Stimulated activated naive B cell treated with anti-CD40 and anti-IgM and Interleukin-4, amounts not matched to agents 10 μg/mL and 1 μg/mL and 100 μg/mL, for 72 hours (primary cell): ENCODE results near the gene GRIP2.

ENCODE experiments used
- ATAC-seq, 2 donors: fragments of 150-1000 bp; cut with Tn5 transposase; replicated peaks; 2 replicates each; pipeline ENCODE4 v1.10.0; 2021; ENCODE audit warnings: moderate library complexity in 1 of 2
- DNase-seq: peaks from one replicate; pipeline ENCODE4 v3.0.0; 2021
- H3K27ac Mint-ChIP-seq: one replicate; pipeline ENCODE4 v1.8.0; 2022; ENCODE audit warnings: mild to moderate bottlenecking, mixed read lengths
- H3K27me3 Mint-ChIP-seq, 2 donors: one replicate each; pipeline ENCODE4 v1.8.0; 2022; ENCODE audit warnings: mixed read lengths in 2 of 2
- H3K36me3 Mint-ChIP-seq, 2 donors: one replicate each; pipeline ENCODE4 v1.8.0; 2022; ENCODE audit warnings: mixed read lengths in 2 of 2, mild to moderate bottlenecking in 1 of 2
- H3K4me1 Mint-ChIP-seq, 2 donors: one replicate each; pipeline ENCODE4 v1.8.0; 2022; ENCODE audit warnings: mixed read lengths in 2 of 2, mild to moderate bottlenecking in 1 of 2
- H3K4me3 Mint-ChIP-seq, 2 donors: one replicate each; pipeline ENCODE4 v1.8.0; 2022; ENCODE audit warnings: mild to moderate bottlenecking in 2 of 2, mixed read lengths in 2 of 2, moderate library complexity in 1 of 2
- H3K9me3 Mint-ChIP-seq, 2 donors: one replicate each; pipeline ENCODE4 v1.8.0; 2022; ENCODE audit warnings: mixed read lengths in 2 of 2, mild to moderate bottlenecking in 1 of 2

The GRIP2 gene

GRCh38 chr3:14539742-14540491, at the start of gene GRIP2:
Gene GRIP2 (minus strand): TSS chr3:14540342. CDS start chr3:14540308, 34 bp downstream.
- Mint-ChIP-seq H3K27me3 (no peaks in the 10 kb centered on the region), H3K36me3 (no peaks in the 10 kb centered on the region), H3K4me1 (no peaks in the 10 kb centered on the region), H3K4me3 (no peak within 1 kb of the TSS), H3K27ac (no peak within 1 kb of the TSS), H3K9me3 (no peaks in the 10 kb centered on the region)
- DNase-seq (no peak), ATAC-seq (no peak)

- Mint-ChIP-seq H3K9me3 (no peaks in the 10 kb centered on the region), H3K27ac (no peak overlapping the region), H3K4me1 (no peaks in the 10 kb centered on the region), H3K27me3 (peaks cover 38 to 48% of the 10 kb centered on the region in 2 donors), H3K4me3 (no peak overlapping the region), H3K36me3 (no peaks in the 10 kb centered on the region)
- DNase-seq (no peak), ATAC-seq (no peak)
Measured at GRCh38 chr3:14588425-14589112, 48.4 kb upstream of the GRIP2 start.

GRCh38 chr3:14587740-14588360, 47.7 kb upstream of the GRIP2 start:
- Mint-ChIP-seq H3K27ac (no peak overlapping the region), H3K9me3 (no peaks in the 10 kb centered on the region), H3K36me3 (no peaks in the 10 kb centered on the region), H3K4me3 (no peak overlapping the region), H3K27me3 (peaks cover 38 to 43% of the 10 kb centered on the region in 2 donors), H3K4me1 (no peaks in the 10 kb centered on the region)
- no peak for ATAC-seq
- no peak for DNase-seq

- ATAC-seq (no peak), DNase-seq (no peak)
- peaks cover 38 to 40% of the 10 kb centered on the region in 2 donors for H3K27me3 Mint-ChIP-seq
- no peaks in the 10 kb centered on the region for H3K4me1 Mint-ChIP-seq
- no peaks in the 10 kb centered on the region for H3K9me3 Mint-ChIP-seq
- H3K27ac Mint-ChIP-seq: no peak overlapping the region
- no peaks in the 10 kb centered on the region for H3K36me3 Mint-ChIP-seq
- no peak overlapping the region for H3K4me3 Mint-ChIP-seq
Measured at GRCh38 chr3:14586611-14587010, 46.5 kb upstream of the GRIP2 start.

- Mint-ChIP-seq H3K27me3 (peaks cover 24 to 33% of the 10 kb centered on the region in 2 donors), H3K4me3 (no peak overlapping the region), H3K9me3 (no peaks in the 10 kb centered on the region), H3K27ac (no peak overlapping the region), H3K4me1 (no peaks in the 10 kb centered on the region), H3K36me3 (no peaks in the 10 kb centered on the region)
- ATAC-seq (no peak), DNase-seq (no peak)
Measured at GRCh38 chr3:14583548-14584091, 43.5 kb upstream of the GRIP2 start.

GRCh38 chr3:14582045-14582410, 41.9 kb upstream of the GRIP2 start:
- no peak for ATAC-seq
- Mint-ChIP-seq H3K27ac (no peak overlapping the region), H3K36me3 (no peaks in the 10 kb centered on the region)

GRCh38 chr3:14581334-14582044, 41.3 kb upstream of the GRIP2 start:
- Mint-ChIP-seq H3K4me3 (no peak overlapping the region), H3K36me3 (no peaks in the 10 kb centered on the region), H3K9me3 (no peaks in the 10 kb centered on the region), H3K4me1 (no peaks in the 10 kb centered on the region), H3K27ac (no peak overlapping the region), H3K27me3 (peaks cover 19 to 35% of the 10 kb centered on the region in 2 donors)
- DNase-seq (no peak), ATAC-seq (no peak)

More at GRCh38 chr3:14582045-14582410, 41.9 kb upstream of the GRIP2 start:
- no peaks in the 10 kb centered on the region for H3K9me3 Mint-ChIP-seq
- DNase-seq: no peak
- H3K4me1 Mint-ChIP-seq: no peaks in the 10 kb centered on the region
- H3K27me3 Mint-ChIP-seq: peaks cover 19 to 35% of the 10 kb centered on the region in 2 donors
- H3K4me3 Mint-ChIP-seq: no peak overlapping the region

- H3K27me3 Mint-ChIP-seq: peaks cover 16 to 29% of the 10 kb centered on the region in 2 donors
Measured at GRCh38 chr3:14577897-14578296, 37.8 kb upstream of the GRIP2 start.

GRCh38 chr3:14576163-14576562, 36.0 kb upstream of the GRIP2 start:
- no peak for DNase-seq
- ATAC-seq: no peak
- Mint-ChIP-seq H3K27ac (no peak overlapping the region), H3K4me3 (no peak overlapping the region), H3K36me3 (no peaks in the 10 kb centered on the region), H3K9me3 (no peaks in the 10 kb centered on the region), H3K27me3 (peaks cover 21 to 33% of the 10 kb centered on the region in 2 donors), H3K4me1 (no peaks in the 10 kb centered on the region)

More at GRCh38 chr3:14577897-14578296, 37.8 kb upstream of the GRIP2 start:
- Mint-ChIP-seq H3K36me3 (no peaks in the 10 kb centered on the region), H3K27ac (no peak overlapping the region), H3K4me3 (no peak overlapping the region), H3K9me3 (no peaks in the 10 kb centered on the region), H3K4me1 (no peaks in the 10 kb centered on the region)
- DNase-seq (no peak), ATAC-seq (no peak)

- Mint-ChIP-seq H3K9me3 (no peaks in the 10 kb centered on the region), H3K36me3 (no peaks in the 10 kb centered on the region)
- ATAC-seq: no peak
Measured at GRCh38 chr3:14574183-14574582, 34.0 kb upstream of the GRIP2 start.

GRCh38 chr3:14573706-14574105, 33.6 kb upstream of the GRIP2 start:
- Mint-ChIP-seq H3K27ac (no peak overlapping the region), H3K4me3 (no peak overlapping the region), H3K9me3 (no peaks in the 10 kb centered on the region), H3K4me1 (no peaks in the 10 kb centered on the region), H3K36me3 (no peaks in the 10 kb centered on the region), H3K27me3 (peaks cover 24 to 27% of the 10 kb centered on the region in 2 donors)
- DNase-seq: no peak
- no peak for ATAC-seq

More at GRCh38 chr3:14574183-14574582, 34.0 kb upstream of the GRIP2 start:
- no peaks in the 10 kb centered on the region for H3K4me1 Mint-ChIP-seq
- H3K27ac Mint-ChIP-seq: no peak overlapping the region
- peaks cover 20 to 27% of the 10 kb centered on the region in 2 donors for H3K27me3 Mint-ChIP-seq
- DNase-seq: no peak
- no peak overlapping the region for H3K4me3 Mint-ChIP-seq

GRCh38 chr3:14570864-14571263, 30.7 kb upstream of the GRIP2 start:
- Mint-ChIP-seq H3K36me3 (no peaks in the 10 kb centered on the region), H3K27ac (no peak overlapping the region), H3K4me3 (no peak overlapping the region), H3K9me3 (no peaks in the 10 kb centered on the region), H3K27me3 (peaks cover 38 to 42% of the 10 kb centered on the region in 2 donors), H3K4me1 (no peaks in the 10 kb centered on the region)
- ATAC-seq (no peak), DNase-seq (no peak)

- Mint-ChIP-seq H3K36me3 (no peaks in the 10 kb centered on the region), H3K4me3 (no peak overlapping the region), H3K9me3 (no peaks in the 10 kb centered on the region), H3K27me3 (peaks cover 39 to 47% of the 10 kb centered on the region in 2 donors), H3K27ac (no peak overlapping the region), H3K4me1 (no peaks in the 10 kb centered on the region)
- no peak for DNase-seq
- ATAC-seq: no peak
Measured at GRCh38 chr3:14570089-14570488, 29.9 kb upstream of the GRIP2 start.

GRCh38 chr3:14569474-14570000, 29.4 kb upstream of the GRIP2 start:
- no peak for DNase-seq
- Mint-ChIP-seq H3K27me3 (peaks cover 45 to 46% of the 10 kb centered on the region in 2 donors), H3K4me1 (no peaks in the 10 kb centered on the region), H3K9me3 (no peaks in the 10 kb centered on the region), H3K36me3 (no peaks in the 10 kb centered on the region), H3K27ac (no peak overlapping the region), H3K4me3 (no peak overlapping the region)
- no peak for ATAC-seq
